Retinal pigment epithelial cell (primary cell): Measurements from ENCODE around the gene TC2N.
"Not testable (repeated sequence)": the region's sequence is repeated elsewhere in the genome, so short reads cannot be mapped to it uniquely, and the experiment has no call there.

Experiments used
- DNase-seq: peaks from one replicate; pipeline ENCODE4 v3.0.0-alpha.2; 2010; ENCODE audit warnings: low read depth
- H3K4me3 ChIP-seq: 2 replicates; pipeline ENCODE4 v1.5.1; 2011; ENCODE audit warnings: mild to moderate bottlenecking, low read length, control low read depth, moderate library complexity
- TF ChIP-seq, protein P1 (sequence below): conservative IDR thresholded peaks from 2 replicates; pipeline ENCODE4 v1.5.1; 2011; ENCODE audit warnings: low read depth, low read length, control low read depth, inconsistent platforms

Gene TC2N

DNA sequence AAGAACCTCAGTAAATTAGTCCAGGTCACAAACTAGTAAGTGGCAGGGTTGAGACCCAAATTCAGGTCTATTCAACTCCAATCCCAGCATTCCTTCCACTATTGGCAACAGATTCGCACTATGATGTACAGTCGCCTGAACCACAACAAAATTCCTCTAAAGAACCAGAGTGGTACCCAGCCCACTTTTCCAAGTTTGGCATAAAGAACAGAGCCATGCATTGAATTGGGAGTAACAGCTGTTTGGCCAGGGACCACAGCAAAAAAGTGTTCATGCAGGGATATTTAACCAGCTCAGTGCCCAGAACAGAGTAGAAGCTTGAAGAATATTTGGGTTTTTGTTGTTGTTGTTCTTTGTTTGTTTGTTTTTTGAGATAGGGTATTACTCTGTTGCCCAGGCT, 9.7 kb downstream of the TC2N start:
- TF ChIP-seq, protein P1, sequence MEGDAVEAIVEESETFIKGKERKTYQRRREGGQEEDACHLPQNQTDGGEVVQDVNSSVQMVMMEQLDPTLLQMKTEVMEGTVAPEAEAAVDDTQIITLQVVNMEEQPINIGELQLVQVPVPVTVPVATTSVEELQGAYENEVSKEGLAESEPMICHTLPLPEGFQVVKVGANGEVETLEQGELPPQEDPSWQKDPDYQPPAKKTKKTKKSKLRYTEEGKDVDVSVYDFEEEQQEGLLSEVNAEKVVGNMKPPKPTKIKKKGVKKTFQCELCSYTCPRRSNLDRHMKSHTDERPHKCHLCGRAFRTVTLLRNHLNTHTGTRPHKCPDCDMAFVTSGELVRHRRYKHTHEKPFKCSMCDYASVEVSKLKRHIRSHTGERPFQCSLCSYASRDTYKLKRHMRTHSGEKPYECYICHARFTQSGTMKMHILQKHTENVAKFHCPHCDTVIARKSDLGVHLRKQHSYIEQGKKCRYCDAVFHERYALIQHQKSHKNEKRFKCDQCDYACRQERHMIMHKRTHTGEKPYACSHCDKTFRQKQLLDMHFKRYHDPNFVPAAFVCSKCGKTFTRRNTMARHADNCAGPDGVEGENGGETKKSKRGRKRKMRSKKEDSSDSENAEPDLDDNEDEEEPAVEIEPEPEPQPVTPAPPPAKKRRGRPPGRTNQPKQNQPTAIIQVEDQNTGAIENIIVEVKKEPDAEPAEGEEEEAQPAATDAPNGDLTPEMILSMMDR = no peak
- no peak overlapping the region for H3K4me3 ChIP-seq

DNA sequence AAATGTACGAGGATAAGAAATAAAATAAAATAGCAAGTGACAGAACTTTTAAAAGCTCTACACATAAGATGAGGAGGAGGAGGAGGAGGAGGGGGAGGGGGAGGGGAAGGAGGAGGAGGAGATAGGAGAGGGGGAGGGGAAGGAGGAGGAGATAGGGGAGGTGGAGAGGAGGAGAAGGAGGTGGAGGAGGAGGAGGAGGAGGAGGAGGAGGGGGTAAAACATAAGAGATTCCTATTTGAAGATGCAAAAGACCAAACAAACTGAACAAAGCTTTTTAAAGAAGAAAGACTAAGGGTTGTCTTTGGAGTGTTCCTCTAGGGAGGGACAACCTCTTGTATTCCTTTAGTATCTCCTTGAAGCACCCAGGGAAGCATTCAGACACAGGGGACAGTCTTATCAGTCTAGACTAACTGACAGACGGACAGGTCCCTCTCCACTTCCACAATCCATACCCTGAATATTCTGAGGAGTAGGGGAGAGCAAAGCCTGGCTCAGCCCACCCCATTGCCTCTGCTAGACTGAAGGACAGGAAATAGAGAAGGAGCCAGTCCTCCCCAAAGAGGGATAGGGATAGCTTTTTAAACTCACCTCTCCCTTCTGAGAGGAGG, 12.9 kb downstream of the TC2N start:
- TF ChIP-seq, protein P1 = no peak
- no peak overlapping the region for H3K4me3 ChIP-seq
- DNase-seq = no peak

More for the DNA sequence above, 9.7 kb downstream of the TC2N start:
- no peak for DNase-seq

DNA sequence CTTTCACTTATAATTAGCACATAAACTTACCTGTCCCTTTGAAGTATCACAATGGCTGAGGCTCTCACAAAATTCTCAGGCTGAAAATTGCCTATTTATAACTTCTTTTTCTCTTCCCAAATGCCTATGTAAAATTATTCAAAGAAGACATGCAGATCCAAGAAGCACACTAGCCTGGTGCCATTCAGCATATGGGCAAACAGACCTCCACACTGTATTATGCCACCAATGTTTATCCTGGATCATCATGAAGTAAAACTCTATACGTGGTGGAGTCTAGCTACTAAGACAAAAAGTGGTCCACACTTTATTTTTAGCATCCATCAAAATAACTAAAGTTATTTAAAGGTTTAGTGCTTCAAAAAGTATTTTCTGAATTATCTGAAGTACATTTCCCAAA, 15.8 kb downstream of the TC2N start:
- DNase-seq = no peak
- H3K4me3 ChIP-seq = no peak overlapping the region
- TF ChIP-seq, protein P1 = no peak

DNA sequence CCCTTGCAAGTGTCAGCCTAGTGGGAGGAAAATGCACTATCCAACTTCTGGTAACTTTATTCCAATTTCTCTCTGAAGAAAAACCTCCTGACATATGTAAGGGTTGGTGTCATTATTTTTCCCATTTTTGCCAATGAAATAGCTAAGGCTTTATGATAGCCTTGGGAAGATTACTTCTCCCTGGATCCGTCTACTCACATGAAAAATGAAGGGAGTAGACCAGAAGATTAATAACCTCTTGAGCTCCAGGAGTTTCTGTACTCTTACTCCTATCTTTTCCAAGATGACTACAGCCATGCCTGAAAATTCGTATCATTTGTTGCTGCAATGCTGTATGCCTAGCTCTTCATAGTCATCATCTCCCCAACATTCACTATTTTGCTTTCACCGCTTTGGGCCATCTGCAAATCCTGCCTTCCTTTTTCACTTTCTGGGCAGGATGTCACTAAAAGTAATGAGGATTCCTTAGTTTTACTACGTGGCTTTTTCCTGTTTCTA, 18.8 kb downstream of the TC2N start:
- no peak overlapping the region for H3K4me3 ChIP-seq
- no peak for DNase-seq
- TF ChIP-seq, protein P1 = no peak

DNA sequence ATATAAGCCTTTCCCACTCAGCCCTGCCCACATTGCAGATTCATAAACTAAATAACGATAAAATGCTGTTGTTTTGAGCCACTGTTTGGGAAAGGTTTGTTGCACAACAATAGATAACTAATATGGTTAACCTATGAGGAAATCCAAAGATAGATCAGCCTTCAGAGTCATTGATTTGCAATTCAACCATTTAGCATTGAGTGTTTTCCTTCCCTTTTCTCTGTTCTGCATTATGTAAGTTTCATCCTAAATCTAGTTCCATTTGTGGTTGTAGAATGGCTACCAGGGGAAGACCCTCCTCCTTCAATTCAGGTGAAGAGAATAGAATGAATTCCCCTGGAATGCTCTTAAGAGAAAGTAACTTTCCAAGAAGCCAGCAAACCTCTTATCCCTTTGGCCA, 19.6 kb downstream of the TC2N start:
- TF ChIP-seq, protein P1 = no peak
- no peak for DNase-seq
- no peak overlapping the region for H3K4me3 ChIP-seq

DNA sequence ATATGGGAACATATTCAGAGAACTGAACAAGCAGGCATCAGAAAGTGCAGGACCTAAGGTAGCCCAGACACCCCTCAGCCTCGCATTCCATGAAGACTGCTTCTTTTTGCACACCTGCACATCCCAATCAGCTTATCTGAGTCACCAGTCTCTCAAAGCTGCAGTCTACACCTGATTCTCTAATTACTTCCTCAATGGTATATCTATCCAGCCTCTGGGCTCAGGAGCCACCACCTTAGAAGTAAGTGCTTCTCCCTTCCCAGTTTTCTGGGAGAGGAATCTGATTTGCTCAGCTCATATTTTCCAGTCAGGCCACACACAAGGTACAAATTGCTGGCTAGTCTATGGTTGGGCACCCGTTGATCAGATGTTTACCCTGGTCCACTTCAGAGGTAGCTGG, 21.7 kb downstream of the TC2N start:
- DNase-seq = no peak
- TF ChIP-seq, protein P1 = no peak
- H3K4me3 ChIP-seq = no peak overlapping the region

DNA sequence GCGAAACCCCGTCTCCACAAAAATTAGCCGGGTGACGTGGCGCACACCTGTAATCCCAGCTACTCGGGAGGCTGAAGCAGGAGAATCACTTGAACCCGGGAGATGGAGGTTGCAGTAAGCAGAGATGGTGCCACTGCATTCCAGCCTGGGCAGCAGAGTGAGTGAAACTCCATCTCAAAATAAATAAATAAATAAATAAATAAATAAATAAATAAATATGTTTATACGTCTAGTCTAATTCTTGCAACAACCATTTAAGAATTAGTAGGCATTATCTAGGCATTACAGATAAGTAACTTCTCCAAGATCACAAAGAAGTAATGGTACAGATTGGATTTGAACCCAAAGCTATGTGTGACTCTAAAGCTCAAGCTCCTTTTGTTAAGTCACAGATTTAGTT, 22.3 kb downstream of the TC2N start:
- not testable (repeated sequence) for DNase-seq, H3K4me3 ChIP-seq

DNA sequence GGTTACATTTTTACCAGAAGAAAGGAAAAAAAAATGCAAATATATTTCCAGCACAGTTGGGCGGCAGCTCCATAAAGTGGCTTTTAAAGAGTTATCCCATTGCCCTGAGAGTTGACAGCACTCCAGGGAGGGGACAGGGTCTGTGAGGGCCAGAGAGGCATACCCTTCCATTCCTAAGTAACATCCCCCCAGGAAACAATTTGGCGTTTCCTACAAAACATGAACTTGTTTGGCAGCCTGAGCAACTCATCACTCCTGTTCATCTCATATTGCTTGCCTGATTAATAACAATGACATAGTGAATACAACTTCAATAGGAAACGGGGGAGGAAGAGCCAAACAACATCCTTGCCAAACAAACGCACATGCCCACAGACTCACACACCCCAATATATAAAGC, 23.3 kb downstream of the TC2N start:
- DNase-seq = no peak
- no peak overlapping the region for H3K4me3 ChIP-seq
- TF ChIP-seq, protein P1 = no peak
